ENCODE data around the gene FGF12.

GRCh38 chr3:192611411-192611810, 115.9 kb downstream of the FGF12 start:
- TF ChIP-seq, protein P1, sequence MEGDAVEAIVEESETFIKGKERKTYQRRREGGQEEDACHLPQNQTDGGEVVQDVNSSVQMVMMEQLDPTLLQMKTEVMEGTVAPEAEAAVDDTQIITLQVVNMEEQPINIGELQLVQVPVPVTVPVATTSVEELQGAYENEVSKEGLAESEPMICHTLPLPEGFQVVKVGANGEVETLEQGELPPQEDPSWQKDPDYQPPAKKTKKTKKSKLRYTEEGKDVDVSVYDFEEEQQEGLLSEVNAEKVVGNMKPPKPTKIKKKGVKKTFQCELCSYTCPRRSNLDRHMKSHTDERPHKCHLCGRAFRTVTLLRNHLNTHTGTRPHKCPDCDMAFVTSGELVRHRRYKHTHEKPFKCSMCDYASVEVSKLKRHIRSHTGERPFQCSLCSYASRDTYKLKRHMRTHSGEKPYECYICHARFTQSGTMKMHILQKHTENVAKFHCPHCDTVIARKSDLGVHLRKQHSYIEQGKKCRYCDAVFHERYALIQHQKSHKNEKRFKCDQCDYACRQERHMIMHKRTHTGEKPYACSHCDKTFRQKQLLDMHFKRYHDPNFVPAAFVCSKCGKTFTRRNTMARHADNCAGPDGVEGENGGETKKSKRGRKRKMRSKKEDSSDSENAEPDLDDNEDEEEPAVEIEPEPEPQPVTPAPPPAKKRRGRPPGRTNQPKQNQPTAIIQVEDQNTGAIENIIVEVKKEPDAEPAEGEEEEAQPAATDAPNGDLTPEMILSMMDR (IDR thresholded peaks at IDR 0.05): no peak
- no peak for TF ChIP-seq EZH2 (IDR thresholded peaks at IDR 0.05; ENCODE audit: borderline replicate concordance, insufficient read depth, low read depth, low read length, poor library complexity, severe bottlenecking)
